Suppressor macrophage treated with lipopolysaccharide for 4 hours (primary cell): ENCODE data around the gene RPTOR.
A peak's percentile ranks its signal among the peaks of the same experiment; 100 is the strongest.
"Not testable (repeated sequence)": the region's sequence is repeated elsewhere in the genome, so short reads cannot be mapped to it uniquely, and the experiment has no call there.

Source experiments
- DNase-seq: peaks from one replicate; pipeline ENCODE4 v3.0.0-alpha.2; 2020

RPTOR gene

DNA sequence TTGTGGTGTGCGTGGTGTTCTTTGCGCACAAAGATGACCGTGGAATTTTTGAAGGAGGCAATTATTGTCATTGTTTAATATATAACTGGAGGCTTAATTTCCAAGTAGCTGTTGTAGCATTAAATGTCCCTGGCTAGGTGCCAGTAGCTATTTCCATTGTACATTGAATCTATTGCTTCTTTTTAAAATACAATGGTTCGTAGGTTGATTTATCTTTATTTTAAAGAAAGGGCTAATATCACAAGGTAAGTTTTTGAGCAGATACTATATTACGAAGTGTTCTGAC, 127.1 kb downstream of the RPTOR start:
- no peak for DNase-seq

DNA sequence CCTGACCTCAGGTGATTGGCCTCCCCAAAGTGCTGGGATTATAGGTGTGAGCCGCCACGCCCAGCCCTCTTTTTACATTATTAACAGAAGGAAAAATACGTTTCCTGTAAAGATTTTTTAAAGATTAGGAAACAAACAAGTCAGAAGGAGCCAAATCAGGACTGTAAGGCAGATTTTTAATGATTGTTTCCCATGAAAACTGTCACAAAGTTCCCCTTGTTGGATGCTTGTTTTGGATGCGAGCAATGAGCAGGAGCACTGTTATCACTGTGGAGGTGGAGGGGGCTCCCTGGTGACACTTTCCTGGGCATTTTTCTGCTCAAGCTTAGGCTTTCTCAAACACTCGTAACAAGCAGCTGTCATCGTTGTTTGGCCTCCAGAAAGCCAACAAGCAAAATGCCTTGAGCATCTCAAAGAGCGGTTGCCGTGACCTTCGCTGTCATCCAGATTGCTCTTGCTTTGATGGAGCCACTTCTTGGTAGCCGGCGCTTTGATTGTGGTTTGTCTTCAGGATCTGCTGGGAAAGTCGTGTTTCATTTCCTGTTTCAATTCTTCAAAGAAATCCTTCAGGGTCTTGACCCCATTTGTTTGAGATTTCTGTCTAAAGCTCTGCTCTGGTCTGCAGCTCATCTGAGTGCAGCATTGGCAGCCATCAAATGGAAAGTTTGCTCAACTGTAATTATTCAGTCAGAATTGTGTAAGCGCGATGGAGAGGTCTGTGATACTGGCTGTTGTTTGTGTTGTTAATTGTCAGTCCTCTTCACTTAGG, 128.7 kb downstream of the RPTOR start:
- DNase-seq = peak; percentile 12

DNA sequence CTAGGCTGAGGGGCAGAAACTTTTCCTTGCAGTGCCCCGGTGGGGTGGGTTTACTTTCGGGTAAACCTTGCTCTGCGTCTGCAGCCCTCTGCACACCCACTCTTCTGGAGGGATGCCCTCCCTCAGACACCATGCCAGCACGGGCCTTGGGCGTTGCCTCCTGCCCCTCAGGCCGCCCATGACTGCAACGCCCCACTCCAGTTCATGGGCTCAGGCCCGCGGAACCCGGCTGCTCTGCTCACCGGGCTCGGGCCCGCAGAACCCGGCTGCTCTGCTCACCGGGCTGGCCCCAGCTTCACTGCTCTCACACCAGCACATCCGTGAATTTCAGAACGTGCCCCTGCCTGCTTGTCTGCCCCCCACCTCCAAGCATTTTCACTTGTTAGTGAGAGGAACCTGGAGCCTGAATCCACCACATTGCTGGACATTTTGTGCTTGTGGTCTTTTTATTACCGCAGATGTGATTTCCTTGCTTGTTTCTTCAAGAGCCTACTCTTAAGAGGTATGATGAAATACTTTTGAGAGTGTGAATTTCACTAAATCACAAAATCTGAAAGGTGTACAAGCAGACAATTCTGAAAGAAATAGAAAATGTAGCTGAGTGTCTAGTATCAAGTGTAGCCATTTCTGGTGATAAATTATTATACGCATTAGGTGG, 130.9 kb downstream of the RPTOR start:
- DNase-seq = no peak

DNA sequence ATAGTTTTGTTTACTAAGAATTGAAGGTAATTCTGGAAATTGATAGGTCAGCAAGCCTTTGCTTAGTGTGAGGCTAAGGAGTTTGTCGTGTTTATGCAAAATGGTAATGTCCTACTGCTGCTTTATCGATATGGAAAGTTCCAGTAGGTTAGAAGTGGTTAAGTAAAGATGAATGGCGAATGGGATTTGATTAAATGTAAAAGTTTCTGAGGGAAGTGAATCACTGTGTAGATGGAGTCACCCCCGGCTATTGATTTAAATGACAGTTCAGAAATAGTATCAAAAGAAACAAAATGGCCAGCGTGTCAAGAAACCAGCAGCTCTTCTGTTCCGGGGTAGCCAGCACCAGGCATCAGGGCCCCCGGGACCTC, 131.4 kb downstream of the RPTOR start:
- DNase-seq = no peak

DNA sequence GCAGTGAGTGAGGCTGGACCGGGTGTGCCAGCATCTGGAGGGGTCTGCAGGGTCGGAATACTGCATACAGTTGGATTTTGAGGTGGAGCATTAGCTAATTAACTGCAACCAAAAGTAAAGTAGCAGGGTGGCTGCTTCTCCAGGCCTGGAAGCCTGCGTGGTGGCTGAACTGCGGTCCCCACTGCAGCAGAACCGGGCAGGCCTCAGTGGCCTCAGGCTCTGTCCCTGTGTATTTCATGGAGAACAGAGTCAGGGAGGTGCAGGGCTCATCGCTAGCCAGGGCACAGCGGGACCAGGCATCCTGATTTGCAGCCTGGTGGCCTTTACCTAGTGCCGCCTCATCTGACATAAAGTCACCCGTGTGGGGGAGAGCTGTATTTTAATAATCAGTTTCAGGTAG, 131.9 kb downstream of the RPTOR start:
- no peak for DNase-seq

DNA sequence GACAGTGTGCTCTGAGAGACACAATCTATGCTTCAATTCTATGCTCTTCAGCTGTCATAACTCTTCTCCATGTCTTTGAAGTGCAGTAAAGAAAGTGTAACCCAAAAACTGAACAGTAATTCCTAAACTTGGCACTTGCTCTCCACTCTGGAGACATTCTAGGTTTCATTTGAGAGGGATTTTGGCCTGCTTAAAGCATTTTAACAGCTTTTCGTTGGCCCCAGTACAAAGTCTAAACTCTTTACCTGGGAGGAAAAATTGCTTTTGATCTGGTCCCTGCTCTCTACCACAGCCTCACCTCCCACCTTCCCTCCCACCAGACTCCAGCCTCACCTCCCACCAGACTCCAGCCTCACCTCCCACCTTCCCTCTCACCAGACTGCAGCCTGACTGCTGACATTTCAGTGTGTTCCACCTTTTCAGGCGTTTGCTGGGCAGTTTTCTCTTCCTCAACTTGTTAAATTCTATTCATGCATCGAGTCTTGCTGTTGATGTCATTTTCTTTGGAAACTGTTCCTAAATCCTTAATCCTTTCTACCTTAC, 132.6 kb downstream of the RPTOR start:
- DNase-seq = no peak

DNA sequence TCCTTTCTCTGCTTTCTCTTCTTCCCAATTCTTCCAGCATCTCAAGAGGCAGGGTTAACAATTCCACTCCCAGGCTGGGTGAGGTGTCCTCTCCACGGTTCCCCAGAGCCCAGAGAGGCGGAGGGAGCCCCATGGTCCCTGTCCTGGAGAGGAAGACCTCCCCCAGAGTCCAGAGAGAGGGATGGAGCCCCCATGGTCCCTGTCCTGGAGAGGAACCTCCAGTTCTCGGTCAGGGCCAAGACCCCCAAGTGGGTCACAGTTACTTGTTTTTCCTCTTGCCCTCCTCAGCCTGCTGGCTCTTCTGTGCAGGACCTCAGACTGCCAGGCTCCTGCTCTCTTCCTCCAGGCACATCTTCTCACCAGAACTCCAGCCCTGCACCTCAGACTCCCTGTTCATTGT, 135.2 kb downstream of the RPTOR start:
- DNase-seq = no peak

DNA sequence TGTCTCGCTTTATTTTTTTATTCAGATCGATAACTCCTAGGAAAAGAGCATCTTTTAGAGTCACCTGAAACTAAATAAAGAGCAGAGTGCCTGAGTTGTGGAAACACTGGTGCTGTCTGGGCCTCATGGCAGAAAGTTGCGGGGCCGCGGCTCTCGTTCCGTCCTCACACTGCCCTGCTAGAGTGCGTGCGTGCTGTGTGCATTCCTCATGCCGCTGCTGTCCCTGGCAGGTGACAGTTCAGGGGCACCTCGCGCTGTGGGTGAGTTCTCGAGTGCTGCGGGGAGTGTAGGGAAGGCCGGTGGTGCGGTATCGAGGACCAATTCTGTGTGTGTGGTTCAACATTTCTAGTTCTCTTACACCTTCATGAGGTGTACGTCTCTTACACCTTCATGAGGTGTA, 136.6 kb downstream of the RPTOR start:
- DNase-seq = no peak

DNA sequence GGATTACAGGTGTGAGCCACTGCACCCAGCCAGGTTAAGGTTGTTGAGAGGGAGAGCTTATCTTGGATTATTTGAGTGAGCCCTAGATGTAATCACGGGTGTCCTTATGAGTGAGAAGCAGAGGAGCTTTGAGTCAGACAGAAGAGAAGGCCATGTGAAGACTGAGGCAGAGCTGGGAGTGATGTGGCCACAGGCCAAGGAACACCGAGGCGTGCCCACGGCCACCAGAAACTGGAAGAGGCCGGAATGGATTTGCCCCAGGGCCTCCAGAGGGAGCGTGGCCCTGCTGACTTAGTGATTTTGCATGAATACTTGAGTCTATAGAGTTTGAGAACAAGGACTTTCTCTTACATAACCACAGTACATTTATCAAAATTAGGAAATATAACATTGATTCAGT, 137.7 kb downstream of the RPTOR start:
- no peak for DNase-seq

DNA sequence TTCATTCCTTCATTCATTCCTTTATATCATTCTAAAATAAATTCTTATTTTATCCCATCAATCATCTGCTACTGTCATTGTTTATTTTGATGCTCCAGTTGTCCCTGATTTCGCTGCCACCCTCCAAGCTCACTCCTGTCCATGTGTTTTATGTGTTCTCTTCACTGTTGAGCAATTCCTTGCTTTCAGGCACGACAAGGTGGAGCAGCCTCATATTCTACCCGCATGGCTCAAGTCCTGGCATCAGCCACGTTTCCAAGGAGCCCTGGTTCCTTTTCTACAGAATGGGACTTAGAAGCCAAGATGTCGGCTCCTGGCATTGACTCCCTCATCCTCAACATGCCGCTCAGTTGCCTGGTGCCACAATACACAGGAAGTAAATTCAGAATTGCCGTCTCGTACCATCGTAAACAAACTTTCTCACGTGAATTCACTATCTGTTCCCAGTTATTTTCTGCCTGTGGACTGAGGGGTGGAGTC, 139.0 kb downstream of the RPTOR start:
- no peak for DNase-seq

DNA sequence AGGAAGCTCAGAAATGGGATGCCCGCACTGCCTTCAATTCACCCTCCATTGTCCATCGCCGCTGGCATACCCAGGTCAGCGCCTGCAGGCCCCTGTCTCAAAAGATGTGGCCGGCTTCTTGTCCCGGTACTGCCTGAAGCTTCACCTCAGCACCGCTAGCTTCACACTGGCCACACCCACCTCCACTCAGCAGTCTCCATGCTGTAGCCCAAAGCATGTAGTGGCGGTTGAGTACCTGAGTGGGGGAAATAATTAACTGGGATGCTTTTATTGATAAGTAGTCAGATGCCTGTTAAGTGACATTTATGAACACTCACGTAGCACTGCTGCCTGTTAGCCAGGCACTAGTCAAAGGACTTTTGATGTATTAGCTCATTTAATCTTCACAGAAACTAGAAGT, 143.2 kb downstream of the RPTOR start:
- no peak for DNase-seq

DNA sequence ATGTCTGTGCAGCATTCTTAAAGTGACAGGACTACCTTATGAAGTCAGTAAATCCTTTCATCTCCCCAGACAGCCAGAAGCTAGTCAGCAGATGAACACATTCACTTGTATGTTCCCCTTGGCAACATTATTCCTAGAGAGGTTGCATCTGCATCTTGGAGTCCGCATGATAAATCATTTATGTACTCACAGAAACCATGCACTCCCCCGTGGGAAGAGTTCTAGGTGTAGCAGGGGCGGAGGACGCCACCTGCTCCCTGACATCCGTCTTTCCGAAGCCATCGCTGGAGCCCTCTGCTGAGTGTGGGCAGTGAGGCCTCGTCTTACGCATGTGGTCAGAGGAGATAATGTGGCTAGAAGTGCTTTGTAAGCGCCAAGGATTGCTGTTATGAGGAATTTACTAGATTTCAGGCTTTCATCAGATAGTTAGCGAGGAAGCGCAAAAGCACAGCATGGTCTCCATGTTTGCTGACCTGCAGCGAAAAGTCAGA, 144.5 kb downstream of the RPTOR start:
- DNase-seq = no peak

DNA sequence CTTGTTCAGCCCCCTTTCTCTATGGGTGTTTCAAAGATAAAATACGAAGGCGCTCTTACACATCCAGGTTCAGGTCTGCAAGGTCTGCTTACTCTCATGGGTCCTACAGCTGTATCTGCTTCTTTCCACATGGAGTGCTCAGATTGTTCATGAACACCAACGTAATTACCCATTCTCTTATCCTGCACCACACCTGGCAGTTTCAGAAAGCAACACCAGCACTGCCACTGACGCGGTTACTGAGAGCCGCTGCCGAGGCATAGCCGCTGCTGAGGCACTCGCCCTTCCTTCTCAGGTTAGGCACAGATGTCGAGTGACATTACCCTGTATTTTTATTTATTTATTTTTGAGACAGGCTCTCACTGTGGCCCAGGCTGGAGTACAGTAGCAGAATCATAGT, 147.1 kb downstream of the RPTOR start:
- DNase-seq = no peak

DNA sequence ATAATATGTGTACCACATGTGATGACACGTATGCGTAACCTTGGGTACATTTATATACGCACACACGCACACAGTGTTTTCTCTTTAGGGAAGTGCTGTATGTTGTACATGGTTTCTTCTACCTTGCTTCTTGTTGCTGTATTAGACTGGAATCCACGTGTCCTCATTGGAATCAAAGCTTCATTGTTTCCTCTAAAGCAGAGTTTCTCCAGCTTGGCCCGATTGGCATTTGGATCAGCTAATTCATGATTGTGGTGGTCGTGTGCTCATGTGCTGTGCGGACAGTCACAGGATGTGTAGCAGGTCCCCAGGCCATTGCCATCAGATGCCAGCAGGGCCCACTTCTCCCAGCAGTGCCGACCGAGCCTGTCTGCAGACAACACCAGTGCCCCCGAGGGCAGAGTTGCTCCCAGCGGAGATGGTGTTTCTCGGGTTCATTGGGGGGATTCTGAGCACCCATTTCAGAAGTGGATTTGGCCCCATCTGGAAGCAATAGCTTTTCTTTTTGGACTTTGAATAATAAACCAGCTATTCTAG, 148.4 kb downstream of the RPTOR start:
- DNase-seq = no peak

DNA sequence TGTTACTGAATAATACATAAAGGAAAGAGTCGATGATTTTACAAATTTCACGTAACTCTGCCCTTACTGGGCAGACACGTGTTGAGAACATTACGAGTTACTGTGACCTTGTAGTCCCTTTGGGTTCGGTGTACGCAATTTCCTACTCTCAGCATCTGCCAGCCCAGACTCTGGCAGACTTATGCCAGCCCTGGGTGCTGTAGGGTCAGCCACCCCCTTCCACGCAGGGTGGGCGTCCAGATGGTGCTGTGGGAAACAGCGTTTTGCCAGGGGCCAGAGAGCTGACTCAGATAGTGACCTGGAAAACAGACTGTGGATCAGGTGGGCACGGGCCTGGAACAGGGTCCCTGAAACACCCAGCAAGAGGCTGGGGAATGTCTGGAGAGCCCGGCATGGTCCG, 148.9 kb downstream of the RPTOR start:
- DNase-seq = no peak

DNA sequence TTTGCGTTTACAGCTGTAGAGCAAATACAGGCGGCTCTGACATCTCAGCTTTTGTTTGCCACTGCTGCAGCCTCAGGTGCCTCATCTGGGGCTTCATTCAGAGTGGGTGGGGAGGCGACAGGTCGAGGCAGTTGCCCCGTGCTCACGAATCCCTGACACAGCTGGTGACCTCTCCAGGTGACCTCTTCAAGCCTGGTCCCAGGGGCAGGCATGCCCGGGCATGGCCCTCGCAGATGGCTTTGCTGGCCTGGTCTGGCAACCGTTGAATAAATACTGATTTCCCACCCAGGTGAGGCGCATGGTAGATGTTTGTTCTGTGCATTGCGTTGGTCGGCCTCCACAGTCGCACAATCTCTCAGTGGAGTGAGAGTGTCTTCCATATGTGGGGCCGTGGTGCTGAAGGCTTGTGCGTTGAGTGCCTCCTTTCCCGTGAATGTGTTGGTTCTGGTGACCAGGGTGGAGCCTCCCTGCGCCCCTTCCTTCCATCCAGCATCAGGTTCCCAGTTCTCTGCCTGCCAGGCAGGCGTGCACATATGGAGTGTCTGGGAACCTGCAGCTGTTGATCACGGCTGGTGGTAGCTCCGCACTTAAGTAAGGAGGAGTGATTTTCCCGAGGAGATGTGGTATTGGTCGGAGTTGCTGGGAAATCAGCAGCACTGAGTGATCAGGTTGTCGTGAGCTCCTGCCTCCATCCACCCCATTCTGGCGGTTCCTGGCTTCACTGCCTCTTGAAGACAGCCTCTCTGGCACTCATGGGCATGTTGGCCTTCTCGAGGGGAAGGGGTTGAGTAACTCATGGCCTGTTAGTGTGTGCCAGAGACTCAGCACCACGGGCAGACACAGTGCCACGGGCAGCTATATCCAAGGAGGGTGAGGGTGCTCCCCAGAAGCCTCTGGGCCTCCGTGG, 149.7 kb downstream of the RPTOR start:
- DNase-seq = no peak

DNA sequence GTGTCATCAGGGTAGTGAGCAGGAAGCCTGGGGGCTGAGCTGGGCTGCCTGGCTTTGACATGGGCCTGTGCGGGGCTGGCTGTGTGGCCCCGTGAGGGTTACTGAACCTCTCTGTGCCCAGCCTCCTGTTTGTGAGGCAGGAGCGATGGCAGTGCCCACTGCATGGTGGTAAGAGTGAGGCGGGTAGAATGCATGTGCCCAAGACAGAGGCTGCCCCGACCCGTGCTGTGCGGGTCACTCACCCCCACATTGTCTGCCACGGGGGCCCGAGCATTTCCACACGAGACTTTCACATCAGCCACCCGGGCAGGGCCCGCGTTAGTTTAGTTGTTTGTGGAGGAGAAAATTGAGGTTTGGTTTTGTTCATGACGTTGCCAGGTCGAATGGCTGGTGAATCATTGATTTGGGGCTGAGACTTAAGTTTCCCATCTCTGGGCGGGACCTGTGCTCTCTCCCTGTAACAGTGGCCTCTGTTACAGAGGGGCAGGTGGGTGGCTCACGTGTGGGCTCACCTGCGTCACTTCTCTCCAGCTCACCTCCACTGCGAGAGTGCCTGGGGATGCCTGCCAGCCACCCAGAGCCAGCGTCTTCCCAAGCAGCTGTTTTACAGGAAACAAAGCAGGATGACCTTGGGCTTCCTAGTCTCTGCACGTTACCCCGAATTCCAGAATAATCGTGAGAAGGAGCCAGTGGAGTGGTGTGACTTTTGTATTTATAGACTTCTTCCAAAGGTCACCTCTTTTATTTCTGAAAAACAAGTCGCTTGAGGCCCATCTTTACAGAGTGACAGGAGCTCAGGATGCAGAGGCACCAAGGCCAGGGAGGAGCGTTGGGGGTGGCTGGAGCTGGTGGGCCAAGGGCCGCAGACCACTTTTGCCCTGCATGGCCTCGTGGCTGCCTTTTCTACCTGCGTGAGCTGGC, 150.6 kb downstream of the RPTOR start:
- DNase-seq = no peak

DNA sequence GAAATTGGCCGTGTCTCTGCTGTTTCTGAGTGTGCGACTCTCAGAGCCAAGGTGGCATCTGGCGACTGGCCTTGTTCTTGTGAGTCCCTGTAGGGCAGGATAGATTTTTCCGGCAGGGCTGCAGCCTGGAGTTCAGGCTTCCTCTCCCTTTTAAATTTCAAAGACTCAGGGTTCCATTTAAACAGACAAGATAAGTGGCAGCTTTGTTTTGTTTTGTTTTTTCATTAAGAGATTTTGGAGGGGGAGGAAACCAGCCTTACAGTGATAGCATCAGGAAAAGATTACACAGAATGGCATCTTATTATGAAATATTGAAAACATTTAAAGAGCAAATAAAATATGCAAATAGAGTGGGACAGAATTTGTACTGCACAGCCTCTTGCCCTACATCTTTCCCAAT, 151.3 kb downstream of the RPTOR start:
- DNase-seq = no peak

DNA sequence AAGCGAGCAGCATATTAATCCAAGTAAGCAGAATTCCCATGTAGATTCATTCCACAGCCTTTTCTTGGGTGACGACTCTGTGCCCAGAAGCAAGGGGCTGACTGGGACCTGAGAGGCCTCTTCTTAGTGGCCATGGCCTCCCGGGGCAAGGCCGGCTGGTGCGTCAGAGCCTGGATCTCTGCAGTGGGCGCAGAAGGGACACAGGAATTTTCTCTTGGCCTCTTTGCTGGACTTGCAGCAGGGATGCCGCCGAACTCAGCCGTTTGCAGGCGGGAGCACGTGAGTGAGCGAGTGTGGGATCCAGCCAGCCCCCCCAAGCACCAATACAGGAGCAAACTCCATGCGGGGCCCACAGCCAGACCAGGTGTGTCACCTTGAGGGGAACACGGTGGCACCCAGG, 151.8 kb downstream of the RPTOR start:
- DNase-seq = no peak

DNA sequence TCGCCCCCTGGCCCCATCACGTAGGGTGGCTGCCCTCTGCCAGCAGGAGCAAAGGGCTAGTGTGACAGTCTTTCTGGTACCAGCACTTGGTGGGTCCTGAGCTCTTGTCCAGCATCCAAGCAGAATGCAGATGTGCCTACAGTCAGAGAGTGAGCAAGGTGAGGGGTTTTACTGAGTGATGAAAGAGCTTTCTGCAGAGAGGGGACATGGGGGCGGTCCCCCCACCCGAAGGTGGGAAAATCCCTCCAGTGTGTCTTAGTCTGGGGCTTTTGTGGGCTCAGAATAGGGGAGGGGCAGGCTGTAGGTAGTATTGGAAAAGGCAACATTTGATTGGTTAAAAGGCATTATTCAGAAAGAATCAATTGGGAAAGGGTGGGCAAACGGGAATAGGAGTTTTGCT, 152.3 kb downstream of the RPTOR start:
- no peak for DNase-seq

DNA sequence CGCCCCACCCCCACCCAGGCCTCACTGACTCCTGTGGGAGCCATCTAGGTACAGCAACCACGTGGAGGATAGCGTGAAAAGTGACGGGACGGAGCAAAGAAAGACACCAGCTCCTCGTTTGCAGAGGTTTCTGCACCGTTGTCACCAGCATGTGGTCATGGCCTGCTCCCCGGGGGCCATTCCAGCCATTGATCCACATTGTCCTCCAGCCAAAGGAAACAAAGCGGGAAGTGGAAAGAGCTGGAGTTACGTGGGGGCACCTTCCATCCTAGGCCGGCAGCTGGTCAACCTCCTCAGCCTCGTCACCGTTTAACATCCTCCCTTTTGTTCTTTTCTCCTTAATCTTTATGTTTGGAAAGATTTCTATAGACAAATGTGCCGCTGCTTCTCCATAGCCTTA, 153.7 kb downstream of the RPTOR start:
- no peak for DNase-seq

DNA sequence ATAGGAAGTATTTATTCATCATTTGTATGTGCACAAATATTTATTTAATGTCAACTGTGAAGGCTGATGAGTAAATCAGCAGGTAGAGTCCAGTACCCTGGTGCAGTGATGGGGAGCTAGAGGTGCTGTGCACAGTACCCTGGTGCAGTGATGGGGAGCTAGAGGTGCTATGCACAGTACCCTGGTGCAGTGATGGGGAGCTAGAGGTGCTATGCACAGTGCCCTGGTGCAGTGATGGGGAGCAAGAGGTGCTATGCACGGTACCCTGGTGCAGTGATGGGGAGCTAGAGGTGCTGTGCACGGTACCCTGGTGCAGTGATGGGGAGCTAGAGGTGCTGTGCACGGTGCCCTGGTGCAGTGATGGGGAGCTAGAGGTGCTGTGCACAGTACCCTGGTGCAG, 154.6 kb downstream of the RPTOR start:
- DNase-seq = not testable (repeated sequence)
